PFSK-1 (cell line): ENCODE measurements around the gene PARN.

Source experiments
- POLR2AphosphoS5 ChIP-seq: IDR thresholded peaks from 2 replicates; pipeline ENCODE4 v1.6.1; 2012; ENCODE audit warnings: low read depth, mild to moderate bottlenecking, control low read depth, low read length, moderate library complexity
- SIN3A ChIP-seq: IDR thresholded peaks from 2 replicates; pipeline ENCODE4 v1.6.1; 2012; ENCODE audit warnings: mild to moderate bottlenecking, low read length, moderate library complexity, borderline replicate concordance; ENCODE audit not compliant: insufficient read depth
- TF ChIP-seq, protein P1 (sequence below), 2 experiments: IDR thresholded peaks; 2 replicates each; pipeline versions ENCODE4 v1.6.1 to v1.8.0; 2011 to 2012; ENCODE audit warnings: low read depth in 2 of 2, low read length in 2 of 2, control low read depth in 1 of 2, inconsistent platforms in 1 of 2, mild to moderate bottlenecking in 1 of 2, moderate library complexity in 1 of 2; ENCODE audit not compliant: insufficient read depth in 1 of 2

DNA sequence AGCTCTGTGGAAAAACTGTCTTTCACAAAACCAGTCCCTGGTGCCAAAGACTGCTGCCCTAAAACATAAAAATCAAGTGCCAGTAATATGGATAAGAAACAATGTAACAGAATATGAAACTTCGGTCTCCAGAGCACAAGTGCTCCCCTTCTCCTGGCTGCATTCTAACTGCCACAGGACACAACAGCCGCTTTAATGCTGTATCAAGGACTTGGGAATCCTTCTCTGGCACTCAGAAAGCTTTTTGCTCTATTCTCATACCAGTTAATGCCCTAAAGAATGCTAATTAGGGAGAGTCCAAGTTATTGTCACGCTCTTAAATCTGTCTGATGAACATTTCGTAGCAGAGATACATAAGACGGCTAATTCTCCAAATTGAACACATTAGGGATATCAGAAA lies 90.9 kb downstream of the PARN start:
- no peak for TF ChIP-seq POLR2AphosphoS5
- TF ChIP-seq, protein P1, sequence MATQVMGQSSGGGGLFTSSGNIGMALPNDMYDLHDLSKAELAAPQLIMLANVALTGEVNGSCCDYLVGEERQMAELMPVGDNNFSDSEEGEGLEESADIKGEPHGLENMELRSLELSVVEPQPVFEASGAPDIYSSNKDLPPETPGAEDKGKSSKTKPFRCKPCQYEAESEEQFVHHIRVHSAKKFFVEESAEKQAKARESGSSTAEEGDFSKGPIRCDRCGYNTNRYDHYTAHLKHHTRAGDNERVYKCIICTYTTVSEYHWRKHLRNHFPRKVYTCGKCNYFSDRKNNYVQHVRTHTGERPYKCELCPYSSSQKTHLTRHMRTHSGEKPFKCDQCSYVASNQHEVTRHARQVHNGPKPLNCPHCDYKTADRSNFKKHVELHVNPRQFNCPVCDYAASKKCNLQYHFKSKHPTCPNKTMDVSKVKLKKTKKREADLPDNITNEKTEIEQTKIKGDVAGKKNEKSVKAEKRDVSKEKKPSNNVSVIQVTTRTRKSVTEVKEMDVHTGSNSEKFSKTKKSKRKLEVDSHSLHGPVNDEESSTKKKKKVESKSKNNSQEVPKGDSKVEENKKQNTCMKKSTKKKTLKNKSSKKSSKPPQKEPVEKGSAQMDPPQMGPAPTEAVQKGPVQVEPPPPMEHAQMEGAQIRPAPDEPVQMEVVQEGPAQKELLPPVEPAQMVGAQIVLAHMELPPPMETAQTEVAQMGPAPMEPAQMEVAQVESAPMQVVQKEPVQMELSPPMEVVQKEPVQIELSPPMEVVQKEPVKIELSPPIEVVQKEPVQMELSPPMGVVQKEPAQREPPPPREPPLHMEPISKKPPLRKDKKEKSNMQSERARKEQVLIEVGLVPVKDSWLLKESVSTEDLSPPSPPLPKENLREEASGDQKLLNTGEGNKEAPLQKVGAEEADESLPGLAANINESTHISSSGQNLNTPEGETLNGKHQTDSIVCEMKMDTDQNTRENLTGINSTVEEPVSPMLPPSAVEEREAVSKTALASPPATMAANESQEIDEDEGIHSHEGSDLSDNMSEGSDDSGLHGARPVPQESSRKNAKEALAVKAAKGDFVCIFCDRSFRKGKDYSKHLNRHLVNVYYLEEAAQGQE (IDR thresholded peaks at IDR 0.05; ENCODE audit: insufficient read depth in 1 of 2, low read depth in 2 of 2, low read length in 2 of 2), result no peak
- no peak for TF ChIP-seq SIN3A
